OCI-LY3 (cell line): Measurements from ENCODE around the gene BRF1.
A peak's percentile ranks its signal among the peaks of the same experiment; 100 is the strongest.
"Not testable (repeated sequence)": the region's sequence is repeated elsewhere in the genome, so short reads cannot be mapped to it uniquely, and the experiment has no call there.

Experiments used
- H2AFZ ChIP-seq: fragments of 200-600, 300-600 bp; shearing (Covaris generic); 2 replicates; pipeline ENCODE4 v1.6.0; 2014; ENCODE audit warnings: antibody characterized with exemption, low read depth, low read length
- H3K27ac ChIP-seq: fragments of 200-600, 300-600 bp; sonication (generic); 2 replicates; pipeline ENCODE4 v1.5.1; 2014; ENCODE audit warnings: mild to moderate bottlenecking, low read length, moderate library complexity, mixed read lengths
- H3K27me3 ChIP-seq: fragments of 200-600, 300-600 bp; sonication (generic); 2 replicates; pipeline ENCODE4 v1.6.1; 2014; ENCODE audit warnings: low read depth, low read length, mixed read lengths
- H3K36me3 ChIP-seq: fragments of 200-600, 300-600 bp; sonication (generic); replicated peaks from 2 replicates; pipeline ENCODE3; 2014; ENCODE audit warnings: low read depth, low read length, mixed read lengths
- H3K4me1 ChIP-seq: fragments of 300-600, 200-600 bp; sonication (generic); 2 replicates; pipeline ENCODE4 v1.6.1; 2014; ENCODE audit warnings: low read length, mixed read lengths
- H3K4me2 ChIP-seq: fragments of 200-600, 300-600 bp; sonication (generic); 2 replicates; pipeline ENCODE4 v1.6.1; 2014; ENCODE audit warnings: low read length, mixed read lengths
- H3K4me3 ChIP-seq: fragments of 300-600, 200-600 bp; sonication (generic); 2 replicates; pipeline ENCODE4 v1.5.1; 2014; ENCODE audit warnings: antibody characterized with exemption, mild to moderate bottlenecking, low read length, moderate library complexity
- H3K79me2 ChIP-seq: fragments of 300-600, 200-600 bp; shearing (Covaris generic); 2 replicates; pipeline ENCODE4 v1.6.1; 2014; ENCODE audit warnings: mild to moderate bottlenecking, low read length, mixed read lengths
- H3K9ac ChIP-seq: fragments of 300-600, 200-600 bp; shearing (Covaris generic); 2 replicates; pipeline ENCODE4 v1.6.0; 2014; ENCODE audit warnings: mild to moderate bottlenecking, low read length, moderate library complexity
- H3K9me3 ChIP-seq: fragments of 200-600, 300-600 bp; shearing (Covaris generic); 2 replicates; pipeline ENCODE4 v1.6.1; 2014; ENCODE audit warnings: low read length, mixed read lengths; ENCODE audit not compliant: insufficient read depth
- H4K20me1 ChIP-seq: fragments of 200-600, 300-600 bp; sonication (generic); 2 replicates; pipeline ENCODE4 v1.6.1; 2016; ENCODE audit warnings: low read length, mixed read lengths; ENCODE audit not compliant: insufficient read depth
- EZH2phosphoT487 ChIP-seq: fragments of 200-600 bp; shearing (Covaris generic); IDR thresholded peaks from 2 replicates; pipeline ENCODE4 v1.6.1; 2018; ENCODE audit warnings: antibody characterized with exemption, mixed run types, low read depth
- TF ChIP-seq, protein P1 (sequence below): fragments of 200-600, 300-600 bp; sonication (generic); IDR thresholded peaks from 2 replicates; pipeline ENCODE4 v1.5.1; 2014; ENCODE audit warnings: antibody characterized with exemption, low read length, low read depth

BRF1 gene

DNA sequence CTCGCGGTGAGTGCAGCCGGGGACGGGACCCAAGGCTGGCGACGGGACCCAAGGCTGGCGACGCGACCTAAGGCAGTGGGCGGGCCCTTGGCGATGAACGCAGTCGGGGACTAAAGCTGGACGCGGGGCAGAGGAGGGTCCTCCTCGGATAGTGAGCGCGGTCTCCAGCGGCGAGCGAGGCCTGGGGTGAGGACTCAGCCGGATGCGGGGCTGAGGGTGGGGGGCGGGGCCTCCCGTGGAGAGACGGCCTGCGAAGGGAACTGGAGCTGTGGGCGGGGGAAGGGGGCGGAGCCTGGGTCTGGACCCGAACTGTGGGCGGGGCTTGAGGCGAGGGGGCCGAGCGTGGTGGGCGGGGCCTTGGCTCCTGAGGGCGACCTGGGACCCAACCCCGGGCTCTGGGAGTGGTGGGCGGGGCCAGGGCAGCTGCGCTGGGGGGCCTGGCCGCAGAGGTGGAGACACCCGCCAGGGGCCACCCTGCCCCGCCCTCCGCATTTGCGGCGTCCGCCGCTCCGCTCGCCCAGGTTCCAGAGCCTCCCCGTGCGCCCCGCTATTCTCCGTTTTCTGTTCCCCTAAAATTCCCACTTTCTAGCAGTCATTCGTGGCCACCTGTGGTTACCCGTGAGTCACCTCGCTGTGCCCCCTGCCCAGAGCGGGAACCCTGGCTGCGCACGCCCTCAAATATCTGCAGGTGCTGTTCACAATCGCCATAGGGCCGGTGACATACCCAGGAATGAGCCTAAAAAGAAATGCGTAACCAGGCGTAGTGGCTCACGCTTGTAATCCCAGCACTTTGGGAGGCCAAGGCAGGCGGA lies 508 bp upstream of the BRF1 start:
- H3K4me2 ChIP-seq, result peak overlapping the region; percentile 69
- H3K4me1 ChIP-seq, result peaks cover 12% of the 10 kb centered on the region
- no peaks in the 10 kb centered on the region for H4K20me1 ChIP-seq
- H3K27ac ChIP-seq, result peak overlapping the region; percentile 79
- H3K27me3 ChIP-seq, result no peaks in the 10 kb centered on the region
- TF ChIP-seq EZH2phosphoT487, result no peak
- TF ChIP-seq, protein P1, sequence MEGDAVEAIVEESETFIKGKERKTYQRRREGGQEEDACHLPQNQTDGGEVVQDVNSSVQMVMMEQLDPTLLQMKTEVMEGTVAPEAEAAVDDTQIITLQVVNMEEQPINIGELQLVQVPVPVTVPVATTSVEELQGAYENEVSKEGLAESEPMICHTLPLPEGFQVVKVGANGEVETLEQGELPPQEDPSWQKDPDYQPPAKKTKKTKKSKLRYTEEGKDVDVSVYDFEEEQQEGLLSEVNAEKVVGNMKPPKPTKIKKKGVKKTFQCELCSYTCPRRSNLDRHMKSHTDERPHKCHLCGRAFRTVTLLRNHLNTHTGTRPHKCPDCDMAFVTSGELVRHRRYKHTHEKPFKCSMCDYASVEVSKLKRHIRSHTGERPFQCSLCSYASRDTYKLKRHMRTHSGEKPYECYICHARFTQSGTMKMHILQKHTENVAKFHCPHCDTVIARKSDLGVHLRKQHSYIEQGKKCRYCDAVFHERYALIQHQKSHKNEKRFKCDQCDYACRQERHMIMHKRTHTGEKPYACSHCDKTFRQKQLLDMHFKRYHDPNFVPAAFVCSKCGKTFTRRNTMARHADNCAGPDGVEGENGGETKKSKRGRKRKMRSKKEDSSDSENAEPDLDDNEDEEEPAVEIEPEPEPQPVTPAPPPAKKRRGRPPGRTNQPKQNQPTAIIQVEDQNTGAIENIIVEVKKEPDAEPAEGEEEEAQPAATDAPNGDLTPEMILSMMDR, result no peak
- peak overlapping the region; percentile 63 for H3K9ac ChIP-seq
- peak overlapping the region; percentile 81 for H3K4me3 ChIP-seq
- H3K79me2 ChIP-seq, result peaks cover 41% of the 10 kb centered on the region
- no peaks in the 10 kb centered on the region for H3K9me3 ChIP-seq
- H2AFZ ChIP-seq, result peak overlapping the region; percentile 84; the same call in 1 of the 2 replicates
- no peaks in the 10 kb centered on the region for H3K36me3 ChIP-seq

DNA sequence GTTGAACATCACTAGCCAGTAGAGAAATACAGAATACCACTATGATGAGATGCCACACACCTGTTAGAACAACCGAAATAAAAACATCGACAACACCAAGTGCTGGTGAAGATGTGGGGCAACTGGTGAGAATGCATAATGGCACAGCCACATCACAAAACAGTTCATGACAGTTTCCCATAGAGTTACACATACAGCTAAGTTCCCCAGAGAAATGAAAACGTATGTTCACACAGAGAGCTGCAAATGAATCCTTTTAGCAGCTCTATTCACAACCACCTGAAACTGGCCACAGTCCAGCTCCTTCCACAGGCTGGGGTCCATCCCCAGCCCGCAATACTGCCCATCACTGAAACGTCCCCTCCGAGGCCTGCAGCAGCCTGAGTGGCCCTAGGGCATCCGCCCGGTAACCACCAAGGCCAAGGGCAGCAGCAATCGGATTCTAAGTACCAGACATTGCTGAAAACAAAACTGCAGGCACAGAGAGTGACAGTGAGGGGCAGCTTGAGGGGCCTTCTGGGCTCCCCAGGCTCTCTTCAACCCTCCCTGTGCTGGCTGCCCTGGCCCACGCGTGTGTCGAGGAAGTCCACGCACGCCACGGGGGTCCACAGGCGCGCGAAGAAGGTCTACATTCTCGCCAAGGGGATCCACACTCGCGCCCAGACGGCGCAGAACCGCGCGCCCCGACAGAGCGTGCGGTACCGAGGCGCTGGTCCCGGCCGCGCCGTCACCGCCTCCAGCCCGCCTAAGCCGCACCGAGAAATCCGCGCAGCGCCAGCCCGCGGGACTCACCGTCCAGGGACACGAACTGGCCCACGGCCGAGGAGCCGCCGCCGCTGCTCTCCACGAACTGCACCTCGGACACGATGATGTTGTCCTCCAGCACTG lies 903 bp downstream of the BRF1 start:
- H3K9me3 ChIP-seq, result no peaks in the 10 kb centered on the region
- H3K79me2 ChIP-seq, result peaks cover 53% of the 10 kb centered on the region
- H3K4me3 ChIP-seq, result peak overlapping the region; percentile 81
- no peak for TF ChIP-seq EZH2phosphoT487
- TF ChIP-seq, protein P1, result no peak
- peak overlapping the region; percentile 90 for H3K4me2 ChIP-seq
- H3K27ac ChIP-seq, result peak overlapping the region; percentile 79
- H3K36me3 ChIP-seq, result no peaks in the 10 kb centered on the region
- peak overlapping the region; percentile 63 for H3K9ac ChIP-seq
- peaks cover 1% of the 10 kb centered on the region; the same call in 1 of the 2 replicates for H4K20me1 ChIP-seq
- H2AFZ ChIP-seq, result peak overlapping the region; percentile 9; the same call in 1 of the 2 replicates
- H3K27me3 ChIP-seq, result no peaks in the 10 kb centered on the region
- H3K4me1 ChIP-seq, result peaks cover 8% of the 10 kb centered on the region

DNA sequence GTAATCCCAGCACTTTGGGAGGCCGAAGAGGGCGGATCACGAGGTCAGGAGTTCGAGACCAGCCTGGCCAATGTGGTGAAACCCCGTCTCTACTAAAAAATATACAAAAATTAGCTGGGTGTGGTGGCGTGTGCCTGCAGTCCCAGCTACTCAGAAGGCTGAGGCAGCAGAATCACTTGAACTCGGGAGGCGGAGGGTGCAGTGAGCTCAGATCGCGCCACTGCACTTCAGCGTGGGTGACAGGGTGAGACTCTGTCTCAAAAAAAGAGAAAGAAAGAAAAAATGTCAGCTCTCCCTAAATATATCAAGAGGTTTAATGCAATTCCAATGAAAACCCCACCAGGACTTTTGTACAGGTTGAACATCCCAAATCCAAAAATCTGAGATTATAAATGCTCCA lies 3.5 kb downstream of the BRF1 start:
- H3K4me3 ChIP-seq, H2AFZ ChIP-seq, H3K9me3 ChIP-seq, H3K4me1 ChIP-seq, H3K4me2 ChIP-seq, H3K9ac ChIP-seq, H3K27ac ChIP-seq, H3K27me3 ChIP-seq, H3K36me3 ChIP-seq: not testable (repeated sequence)
- peaks cover 79% of the 10 kb centered on the region for H3K79me2 ChIP-seq
- H4K20me1 ChIP-seq, result peaks cover 22% of the 10 kb centered on the region

DNA sequence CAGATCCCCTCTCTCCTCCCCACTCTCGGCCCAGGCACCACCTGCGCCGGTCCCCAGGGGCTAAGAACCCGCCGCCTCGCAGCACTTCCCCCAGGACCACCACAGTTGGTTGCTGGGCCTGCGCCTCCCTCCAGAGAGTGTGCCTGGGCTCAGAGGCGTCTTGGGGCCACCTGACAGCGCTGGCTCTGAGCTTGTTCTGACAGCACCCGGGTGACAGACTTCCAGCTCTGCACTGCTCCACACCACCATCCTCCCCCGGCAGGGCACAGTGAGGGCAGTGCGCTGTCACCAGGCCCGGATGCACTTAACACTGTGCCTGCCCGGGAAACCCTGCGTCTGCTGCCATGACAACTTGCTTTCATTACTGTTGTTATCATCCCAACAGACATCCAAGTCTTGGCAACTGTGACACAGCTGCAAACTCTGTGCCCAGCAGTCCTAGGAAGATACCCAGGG lies 6.6 kb downstream of the BRF1 start:
- H3K27me3 ChIP-seq, result no peaks in the 10 kb centered on the region
- H3K4me3 ChIP-seq, result no peak overlapping the region
- no peak overlapping the region for H3K4me2 ChIP-seq
- H3K9me3 ChIP-seq, result no peaks in the 10 kb centered on the region
- H3K79me2 ChIP-seq, result peaks cover 85% of the 10 kb centered on the region
- peaks cover under 1% of the 10 kb centered on the region; the same call in 1 of the 2 replicates for H3K4me1 ChIP-seq
- H2AFZ ChIP-seq, result no peak overlapping the region
- no peaks in the 10 kb centered on the region for H3K36me3 ChIP-seq
- H4K20me1 ChIP-seq, result peaks cover 28% of the 10 kb centered on the region
- no peak overlapping the region for H3K27ac ChIP-seq
- no peak overlapping the region for H3K9ac ChIP-seq
- TF ChIP-seq, protein P1, result no peak
- TF ChIP-seq EZH2phosphoT487, result no peak
